Endothelial cell of umbilical vein (primary cell): ENCODE data around the gene TECRL. TPM values are rescaled to one million over a fixed set of nuclear protein-coding genes. Genes with fewer than 3 reads are reported as not detected.

Source experiments
- BruUV-seq: library from RNA; stranded (reverse); fragments of 400-500 nt; replicated peaks from 2 replicates; lab custom pipeline; 2021; lab: Mats Ljungman, UMichigan
- CTCF ChIA-PET: fragments of 300-600, 350-600 bp; sonication (Branson Sonifier 250); formaldehyde crosslinking; loops from one replicate; lab custom pipeline; 2021; ENCODE audit warnings: antibody characterized with exemption, inconsistent platforms; lab: Charles Lee
- POLR2A ChIA-PET: fragments of 300-600, 350-600 bp; sonication (Branson Sonifier 250); formaldehyde crosslinking; loops from one replicate; lab custom pipeline; 2021; ENCODE audit warnings: antibody characterized with exemption, inconsistent platforms; lab: Charles Lee
- DNase-seq: peaks from one replicate; pipeline ENCODE4 v3.0.0-alpha.2; 2011; ENCODE audit warnings: low read depth, low spot score
- FAIRE-seq: peaks from 2 replicates; lab custom pipeline; 2011; peaks lifted over from hg19 to GRCh38; lab: Jason Lieb, UNC
- H2AFZ ChIP-seq: 2 replicates; pipeline ENCODE4 v1.6.0; 2012; ENCODE audit warnings: low read depth, low read length, control low read depth, inconsistent platforms
- H3K27ac ChIP-seq: 2 replicates; pipeline ENCODE4 v1.5.1; 2011; ENCODE audit warnings: low read depth, mild to moderate bottlenecking, control low read depth, low read length, moderate library complexity; ENCODE audit not compliant: insufficient read depth
- H3K27me3 ChIP-seq, 2 experiments: 2 replicates each; pipeline versions ENCODE4 v1.6.0 to v1.6.1; 2011; ENCODE audit warnings: low read length in 2 of 2, mixed read lengths in 1 of 2; ENCODE audit not compliant: control insufficient read depth in 2 of 2, insufficient read depth in 2 of 2
- H3K36me3 ChIP-seq, 2 experiments: 2 replicates in 1 of 2; 3 replicates in 1 of 2; pipeline ENCODE4 v1.5.1; 2011; ENCODE audit warnings: low read length in 2 of 2, mild to moderate bottlenecking in 1 of 2, moderate library complexity in 1 of 2; ENCODE audit not compliant: control insufficient read depth in 2 of 2, insufficient read depth in 2 of 2; ENCODE audit errors: extremely low read depth in 1 of 2
- H3K4me1 ChIP-seq: 3 replicates; pipeline ENCODE4 v1.5.1; 2011; ENCODE audit warnings: mild to moderate bottlenecking, low read length; ENCODE audit not compliant: control insufficient read depth, insufficient read depth; ENCODE audit errors: extremely low read depth
- H3K4me2 ChIP-seq: 2 replicates; pipeline ENCODE4 v1.6.1; 2011; ENCODE audit warnings: low read length, control low read depth, mixed read lengths; ENCODE audit not compliant: insufficient read depth
- H3K4me3 ChIP-seq, 3 experiments: fragments of 200-600 bp in 1 of 3; sonication (generic), shearing (Covaris generic) in 1 of 3; replicated peaks in 1 of 3; 2 replicates each; pipeline ENCODE4 v1.5.1; 2011 to 2016; ENCODE audit warnings: control low read depth in 3 of 3, low read length in 3 of 3, mild to moderate bottlenecking in 2 of 3, inconsistent platforms in 1 of 3, low read depth in 1 of 3, moderate library complexity in 1 of 3; ENCODE audit not compliant: insufficient read depth in 1 of 3
- H3K79me2 ChIP-seq: 2 replicates; pipeline ENCODE4 v1.6.0; 2012; ENCODE audit warnings: low read length, inconsistent platforms; ENCODE audit not compliant: control insufficient read depth, insufficient read depth
- H3K9ac ChIP-seq: replicated peaks from 2 replicates; pipeline ENCODE3; 2011; ENCODE audit warnings: low read length, control low read depth; ENCODE audit not compliant: insufficient read depth; ENCODE audit errors: extremely low read depth
- H3K9me1 ChIP-seq: replicated peaks from 3 replicates; pipeline ENCODE4 v1.6.0; 2011; ENCODE audit warnings: mild to moderate bottlenecking, low read length; ENCODE audit not compliant: control insufficient read depth, insufficient read depth; ENCODE audit errors: extremely low read depth
- H3K9me3 ChIP-seq: replicated peaks from 2 replicates; pipeline ENCODE4 v1.5.1; 2012; ENCODE audit warnings: low read length, inconsistent platforms; ENCODE audit not compliant: control insufficient read depth, insufficient read depth
- H4K20me1 ChIP-seq: replicated peaks from 2 replicates; pipeline ENCODE3; 2011; ENCODE audit warnings: mild to moderate bottlenecking, low read length; ENCODE audit not compliant: control insufficient read depth, insufficient read depth; ENCODE audit errors: extremely low read depth
- CTCF ChIP-seq, 2 donors: IDR thresholded peaks; 1 replicate in 1 of 2; 2 replicates in 1 of 2; pipeline ENCODE4 v1.5.1; 2011; ENCODE audit warnings: low read length in 2 of 2, mild to moderate bottlenecking in 2 of 2, moderate library complexity in 2 of 2, control low read depth in 1 of 2, inconsistent platforms in 1 of 2, low read depth in 1 of 2; ENCODE audit not compliant: insufficient read depth in 1 of 2; ENCODE audit errors: extremely low read depth in 1 of 2
- EZH2 ChIP-seq: IDR thresholded peaks from 2 replicates; pipeline ENCODE4 v1.6.1; 2012; ENCODE audit warnings: borderline replicate concordance, low read depth, mild to moderate bottlenecking, moderate library complexity, low read length, inconsistent platforms; ENCODE audit not compliant: severe bottlenecking
- FOS ChIP-seq: IDR thresholded peaks from 2 replicates; pipeline ENCODE4 v1.6.1; 2011; ENCODE audit warnings: mild to moderate bottlenecking, low read length, moderate library complexity, borderline replicate concordance; ENCODE audit not compliant: insufficient read depth
- GATA2 ChIP-seq: IDR thresholded peaks from 2 replicates; pipeline ENCODE4 v1.7.0; 2011; ENCODE audit warnings: low read depth, mild to moderate bottlenecking, moderate library complexity, mixed read lengths, low read length; ENCODE audit not compliant: insufficient read length, insufficient read depth
- MAX ChIP-seq: IDR thresholded peaks from 2 replicates; pipeline ENCODE4 v1.6.1; 2011; ENCODE audit not compliant: insufficient read depth, insufficient read length
- MYC ChIP-seq: IDR thresholded peaks from one replicate; pipeline ENCODE4 v1.6.1; 2011; ENCODE audit warnings: mild to moderate bottlenecking, low read depth, low read length
- POLR2A ChIP-seq: IDR thresholded peaks from 2 replicates; pipeline ENCODE4 v1.6.1; 2012; ENCODE audit warnings: low read depth, mild to moderate bottlenecking, control low read depth, low read length
- POLR2AphosphoS5 ChIP-seq: IDR thresholded peaks from 2 replicates; pipeline ENCODE4 v1.6.1; 2012; ENCODE audit warnings: low read depth, mild to moderate bottlenecking, control low read depth, low read length, moderate library complexity; ENCODE audit not compliant: insufficient read depth
- dilution Hi-C: fragments of 300-500 bp; cut with MboI; formaldehyde crosslinking; loops from one replicate; pipeline ENCODE4 v1.15.0; 2019; ENCODE audit warnings: low sequenced_read_pairs; ENCODE audit not compliant: extremely low pct_ligation_motif_present
- intact Hi-C: fragments of 100-400 bp; cut with micrococcal nuclease; formaldehyde crosslinking; loops from one replicate; pipeline ENCODE4 v1.10.0; 2022
- polyA plus RNA-seq, 4 experiments: library from polyadenylated mRNA; depleted of rRNA in 3 of 4; stranded (reverse) in 3 of 4; unstranded in 1 of 4; fragments of >200 nt; gene quantifications; 2 replicates each; pipeline versions ENCODE4 v1.2.1 to v1.2.3, GENCODE V29; 2011 to 2012; ENCODE audit warnings: missing spikeins in 1 of 4
- total RNA-seq: library from RNA; stranded (reverse); gene quantifications from 2 replicates; pipeline ENCODE4 v1.2.3, GENCODE V29; 2021

TECRL gene
- total and polyA plus RNA-seq, 2 donors (not counting 3 experiments of a cell fraction or from before 2014, with no cell fraction given), result not detected

- intact Hi-C loops (no loop called here), dilution Hi-C loops (no loop called here)
- Histone ChIP-seq H3K4me1 (no peaks in the 10 kb centered on the region), H3K4me2 (no peak overlapping the region), H3K27me3 (no peaks in the 10 kb centered on the region), H3K9ac (no peak overlapping the region), H3K79me2 (no peaks in the 10 kb centered on the region), H4K20me1 (no peaks in the 10 kb centered on the region), H3K36me3 (no peaks in the 10 kb centered on the region), H2AFZ (no peak overlapping the region), H3K9me1 (no peaks in the 10 kb centered on the region), H3K27ac (no peak overlapping the region), H3K4me3 (no peak overlapping the region), H3K9me3 (no peaks in the 10 kb centered on the region)
- TF ChIP-seq POLR2AphosphoS5, result no peak
- TF ChIP-seq FOS, result no peak
- no peak for TF ChIP-seq MYC
- TF ChIP-seq EZH2, result no peak
- no peak for TF ChIP-seq GATA2
- no peak for TF ChIP-seq POLR2A
- no peak for TF ChIP-seq CTCF (IDR thresholded peaks at IDR 0.05; ENCODE audit: extremely low read depth in 1 of 2, insufficient read depth in 1 of 2, low read depth in 1 of 2, low read length in 2 of 2)
- TF ChIP-seq MAX, result no peak
- FAIRE-seq (no peak), DNase-seq (no peak)
- CTCF ChIA-PET, result no interaction called here
- no TSS peak for BruUV-seq
- POLR2A ChIA-PET, result no interaction called here
Observed at GRCh38 chr4:64266263-64266662, 143.0 kb downstream of the TECRL start.
